ENCODE results near the gene PAPSS1. TPM values are rescaled to one million over a fixed set of nuclear protein-coding genes. Genes with fewer than 3 reads are reported as not detected.

The PAPSS1 gene
- polyA plus RNA-seq, 1 experiment, result 95.5 TPM

GRCh38 chr4:107600983-107601382 is 119.1 kb downstream of the PAPSS1 start:
- Histone ChIP-seq H3K4me3 (ENCODE audit: low read depth, low read length) (no peak overlapping the region), H3K27me3 (ENCODE audit: control insufficient read depth, insufficient read depth, low read length) (no peaks in the 10 kb centered on the region), H3K27ac (ENCODE audit: low read depth, low read length) (no peak overlapping the region), H3K9me3 (ENCODE audit: control insufficient read depth, insufficient read depth, low read length) (no peaks in the 10 kb centered on the region)
- no peak for TF ChIP-seq CTCF (IDR thresholded peaks at IDR 0.05; ENCODE audit: low read depth, low read length)
- POLR2A ChIA-PET, result no interaction called here
- CTCF ChIA-PET, result no interaction called here
- DNase-seq (ENCODE audit: low read depth, low spot score), result no peak

- POLR2A ChIA-PET, result no interaction called here
- no peak for TF ChIP-seq CTCF (IDR thresholded peaks at IDR 0.05; ENCODE audit: low read depth, low read length)
- no peaks in the 10 kb centered on the region for H3K9me3 ChIP-seq (ENCODE audit: control insufficient read depth, insufficient read depth, low read length)
- no peak overlapping the region for H3K4me3 ChIP-seq (ENCODE audit: low read depth, low read length)
- CTCF ChIA-PET, result no interaction called here
- H3K27ac ChIP-seq (ENCODE audit: low read depth, low read length), result no peak overlapping the region
- DNase-seq (ENCODE audit: low read depth, low spot score), result no peak
- H3K27me3 ChIP-seq (ENCODE audit: control insufficient read depth, insufficient read depth, low read length), result no peaks in the 10 kb centered on the region
These were observed 119.6 kb downstream of the PAPSS1 start for GRCh38 chr4:107600436-107600835.

- CTCF ChIA-PET, result no interaction called here
- POLR2A ChIA-PET, result no interaction called here
- no peaks in the 10 kb centered on the region for H3K9me3 ChIP-seq (ENCODE audit: control insufficient read depth, insufficient read depth, low read length)
- DNase-seq (ENCODE audit: low read depth, low spot score), result no peak
- no peak overlapping the region for H3K27ac ChIP-seq (ENCODE audit: low read depth, low read length)
- TF ChIP-seq CTCF (IDR thresholded peaks at IDR 0.05; ENCODE audit: low read depth, low read length), result no peak
- H3K4me3 ChIP-seq (ENCODE audit: low read depth, low read length), result no peak overlapping the region
- no peaks in the 10 kb centered on the region for H3K27me3 ChIP-seq (ENCODE audit: control insufficient read depth, insufficient read depth, low read length)
These were observed 120.2 kb downstream of the PAPSS1 start for GRCh38 chr4:107599841-107600240.

- ChIA-PET CTCF (no interaction called here), POLR2A (no interaction called here)
- no peak overlapping the region for H3K27ac ChIP-seq (ENCODE audit: low read depth, low read length)
- H3K9me3 ChIP-seq (ENCODE audit: control insufficient read depth, insufficient read depth, low read length), result peaks cover 6% of the 10 kb centered on the region
- no peak for DNase-seq (ENCODE audit: low read depth, low spot score)
- H3K27me3 ChIP-seq (ENCODE audit: control insufficient read depth, insufficient read depth, low read length), result no peaks in the 10 kb centered on the region
- no peak for TF ChIP-seq CTCF (IDR thresholded peaks at IDR 0.05; ENCODE audit: low read depth, low read length)
- H3K4me3 ChIP-seq (ENCODE audit: low read depth, low read length), result no peak overlapping the region
These were observed 126.8 kb downstream of the PAPSS1 start for GRCh38 chr4:107593230-107593629.

- Histone ChIP-seq H3K27me3 (ENCODE audit: control insufficient read depth, insufficient read depth, low read length) (no peaks in the 10 kb centered on the region), H3K27ac (ENCODE audit: low read depth, low read length) (no peak overlapping the region), H3K9me3 (ENCODE audit: control insufficient read depth, insufficient read depth, low read length) (peaks cover 6% of the 10 kb centered on the region), H3K4me3 (ENCODE audit: low read depth, low read length) (no peak overlapping the region)
- DNase-seq (ENCODE audit: low read depth, low spot score), result no peak
- CTCF ChIA-PET, result no interaction called here
- no peak for TF ChIP-seq CTCF (IDR thresholded peaks at IDR 0.05; ENCODE audit: low read depth, low read length)
- POLR2A ChIA-PET, result no interaction called here
These were observed 127.5 kb downstream of the PAPSS1 start for GRCh38 chr4:107592519-107592918.
